Right lobe of liver (tissue), 6 donors: ENCODE results near the gene CCDC51. TPM values are rescaled to one million over a fixed set of nuclear protein-coding genes. Genes with fewer than 3 reads are reported as not detected.

Experiments used
- ATAC-seq, 4 donors: fragments of 200-7000 bp; cut with Tn5 transposase; one replicate each; pipeline ENCODE4 v1.9.1; 2020; ENCODE audit warnings: mild to moderate bottlenecking in 4 of 4, moderate library complexity in 4 of 4
- DNase-seq, 3 donors: peaks; one replicate each; pipeline ENCODE4 v3.0.0-alpha.2; 2020
- H3K27ac ChIP-seq, 3 donors: fragments of 200-600 bp; one replicate each; pipeline ENCODE4 v1.8.0; 2022
- H3K27me3 ChIP-seq, 2 donors: fragments of 200-600 bp; one replicate each; pipeline ENCODE4 v1.8.0; 2022
- H3K36me3 ChIP-seq, 4 donors: fragments of 200-600 bp; sonication (generic) in 1 of 4; one replicate each; pipeline versions ENCODE4 v1.5.1 to v1.8.0; 2017 to 2022; ENCODE audit warnings: control low read depth in 1 of 4
- H3K4me1 ChIP-seq, 4 donors: fragments of 200-600 bp; sonication (generic) in 1 of 4; one replicate each; pipeline versions ENCODE4 v1.5.1 to v1.8.0; 2017 to 2022; ENCODE audit warnings: control low read depth in 1 of 4
- H3K4me3 ChIP-seq, 3 donors: fragments of 200-600 bp; one replicate each; pipeline ENCODE4 v1.8.0; 2022
- H3K9me3 ChIP-seq, 4 donors: fragments of 200-600 bp; sonication (generic) in 1 of 4; one replicate each; pipeline versions ENCODE4 v1.5.1 to v1.8.0; 2017 to 2022; ENCODE audit warnings: control low read depth in 1 of 4
- CTCF ChIP-seq, 4 donors: fragments of 200-600 bp in 3 of 4; fragments of 450-650 bp in 1 of 4; IDR thresholded peaks; one replicate each; pipeline versions ENCODE4 v1.5.1 to v1.8.0; 2016 to 2022; ENCODE audit warnings: antibody characterized with exemption in 4 of 4, mild to moderate bottlenecking in 2 of 4
- POLR2A ChIP-seq: fragments of 450-650 bp; IDR thresholded peaks from one replicate; pipeline ENCODE4 v1.6.1; 2017; ENCODE audit warnings: antibody characterized with exemption, mild to moderate bottlenecking
- WGBS: methylation state at CpG from one replicate; pipeline ENCODE4 v1.1.6; 2018; ENCODE audit warnings: low coverage, low lambda C conversion rate; ENCODE audit not compliant: insufficient coverage; ENCODE audit errors: missing lambda C conversion rate; 5-methylcytosine and 5-hydroxymethylcytosine counted together
- intact Hi-C, 2 donors: fragments of 100-400 bp; cut with DNase I; formaldehyde crosslinking; loops; one replicate each; pipeline versions ENCODE4 v1.11.2 to v1.14.1; 2022
- total RNA-seq, 6 experiments: library from RNA; depleted of rRNA in 2 of 6; stranded (reverse); fragments of >200 nt in 2 of 6; fragmentation: NEBNext Ultra II Directional in 3 of 6; extraction: Animal tissue kit (Norgen Biotek cat#: 25700) in 3 of 6; gene quantifications; one replicate each; pipeline versions ENCODE4 v1.1.0 to v1.2.4, GENCODE V29; 2016 to 2023
- donor health status: DM: no; HTN: yes; CAD: no.
- donor health status: DM: no; HTN: no; CAD: no.
- donor health status: DM: no; HTN: no; CAD: no.
- donor health status: DM: no; HTN: yes; CAD: no.
- donor health status: DM: no; HTN: yes; CAD: no.

The CCDC51 gene
- total RNA-seq, 6 experiments from 2014 or later = 5.9 to 16.0 (median 8.1) TPM

GRCh38 chr3:48466386-48467109 lies 26.6 kb upstream of the CCDC51 start:
- intact Hi-C loops = loop anchor here in 1 of 2 donors (5.0 kb wide), 1 partner anchor 36 kb away; the partner anchor contains the start of gene SHISA5
- no peaks in the 10 kb centered on the region for H3K9me3 ChIP-seq
- H3K27me3 ChIP-seq = no peaks in the 10 kb centered on the region
- peak overlapping the region; percentile 37 to 55 (median 55) for H3K4me3 ChIP-seq
- peaks cover 2 to 66% (median 32%) of the 10 kb centered on the region in 4 donors for H3K4me1 ChIP-seq
- 40% methylated on average over 2 of the region's 19 CpGs for WGBS
- ATAC-seq = peak in 2 of 4 donors; percentile 0 to 1
- peak overlapping the region; percentile 92 to 99 (median 98) for H3K27ac ChIP-seq
- peak; percentile 42 to 66 (median 62) for DNase-seq
- H3K36me3 ChIP-seq = peaks cover 0 to 10% (median 1%) of the 10 kb centered on the region in 4 donors
- TF ChIP-seq CTCF (IDR thresholded peaks at IDR 0.05) (no peak), POLR2A (no peak)

DNA sequence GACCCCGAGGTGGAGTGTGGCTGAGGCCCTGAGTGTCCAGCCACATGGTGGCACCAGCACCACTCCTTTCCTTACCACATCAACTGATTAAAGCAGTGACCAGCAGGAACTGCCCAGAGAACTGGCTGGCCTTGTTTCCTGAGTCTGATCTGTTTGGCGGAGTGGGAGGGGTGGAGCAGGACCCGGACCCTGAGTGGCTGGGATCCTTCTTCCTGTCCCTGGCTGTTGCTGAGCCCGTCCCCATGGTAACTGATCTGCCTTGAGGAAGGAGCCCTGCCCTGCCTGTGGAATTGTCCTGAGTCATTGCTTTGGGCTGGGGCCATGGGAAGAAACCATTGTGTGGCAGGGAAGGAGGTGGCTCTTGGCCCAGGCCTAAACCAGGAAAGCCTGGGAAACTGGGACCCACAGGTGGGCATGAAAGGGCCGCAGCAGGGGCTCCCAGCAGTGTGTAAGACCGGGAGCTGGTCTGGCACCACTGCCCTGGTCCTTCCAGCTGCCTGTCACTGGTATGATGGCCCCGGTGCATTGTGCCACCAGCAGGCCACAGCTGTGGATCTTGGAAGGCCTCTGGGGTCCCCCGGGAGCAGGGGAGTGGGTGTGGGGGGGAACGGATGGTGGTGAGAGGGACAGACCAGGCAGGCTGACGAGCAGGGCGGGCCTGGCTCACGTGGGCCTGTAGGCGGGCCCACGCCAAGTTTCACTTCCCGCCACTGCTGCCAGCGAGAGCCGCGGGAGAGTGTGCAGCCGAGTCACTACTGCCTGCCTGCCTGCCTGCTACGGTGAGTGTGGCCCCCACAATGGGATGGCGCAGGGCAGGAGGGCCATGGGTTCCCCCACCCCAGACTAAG lies 25.8 kb upstream of the CCDC51 start:
- DNase-seq (peak; percentile 93 to 98 (median 97)), ATAC-seq (peak; percentile 79 to 85 (median 82))
- peak overlapping the region; percentile 37 to 55 (median 55) for H3K4me3 ChIP-seq
- H3K27me3 ChIP-seq = no peaks in the 10 kb centered on the region
- WGBS = 17% methylated on average over 1 of the region's 21 CpGs
- H3K9me3 ChIP-seq = no peaks in the 10 kb centered on the region
- peaks cover 2 to 58% (median 28%) of the 10 kb centered on the region in 4 donors for H3K4me1 ChIP-seq
- peak overlapping the region; percentile 92 to 99 (median 98) for H3K27ac ChIP-seq
- TF ChIP-seq POLR2A = peak; percentile 88
- TF ChIP-seq CTCF (IDR thresholded peaks at IDR 0.05) = peak; percentile 79 to 90 (median 82)
- intact Hi-C loops = loop anchor here in 1 of 2 donors (5.0 kb wide), 1 partner anchor 37 kb away; the partner anchor contains the start of gene SHISA5
- H3K36me3 ChIP-seq = peaks cover 0 to 17% (median 1%) of the 10 kb centered on the region in 4 donors

DNA sequence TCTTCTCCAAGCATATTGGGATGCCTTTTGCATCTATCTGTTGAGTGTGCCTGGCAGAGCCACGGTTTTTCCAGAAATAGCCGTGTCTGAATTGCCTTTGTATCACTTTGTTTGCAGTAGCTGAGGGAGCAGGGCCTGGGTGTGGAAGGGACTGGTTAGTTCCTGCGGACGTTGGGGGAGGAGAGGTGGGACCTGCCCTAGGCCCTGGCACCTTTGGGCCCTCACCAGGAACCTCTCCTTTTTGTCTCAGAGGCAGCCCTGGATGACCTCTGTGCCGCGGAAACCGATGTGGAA lies 25.3 kb upstream of the CCDC51 start:
- intact Hi-C loops = loop anchor here in 1 of 2 donors (5.0 kb wide), 1 partner anchor 37 kb away; the partner anchor contains the start of gene SHISA5

More for the DNA sequence above, 25.3 kb upstream of the CCDC51 start:
- TF ChIP-seq CTCF (IDR thresholded peaks at IDR 0.05) (no peak), POLR2A (no peak)
- Histone ChIP-seq H3K27ac (peak overlapping the region; percentile 92 to 99 (median 98)), H3K36me3 (peaks cover 0 to 22% (median 3%) of the 10 kb centered on the region in 4 donors), H3K4me1 (peaks cover 2 to 52% (median 26%) of the 10 kb centered on the region in 4 donors), H3K9me3 (no peaks in the 10 kb centered on the region), H3K27me3 (no peaks in the 10 kb centered on the region), H3K4me3 (no peak overlapping the region)
- ATAC-seq = no peak
- DNase-seq = no peak
- 18% methylated on average over 4 of the region's 7 CpGs for WGBS
